Measurements from ENCODE around the gene FARP2. TPM values are rescaled to one million over a fixed set of nuclear protein-coding genes. Genes with fewer than 3 reads are reported as not detected.

The FARP2 gene
- total RNA-seq, 1 donor from 2014 or later = 63.6 TPM

DNA sequence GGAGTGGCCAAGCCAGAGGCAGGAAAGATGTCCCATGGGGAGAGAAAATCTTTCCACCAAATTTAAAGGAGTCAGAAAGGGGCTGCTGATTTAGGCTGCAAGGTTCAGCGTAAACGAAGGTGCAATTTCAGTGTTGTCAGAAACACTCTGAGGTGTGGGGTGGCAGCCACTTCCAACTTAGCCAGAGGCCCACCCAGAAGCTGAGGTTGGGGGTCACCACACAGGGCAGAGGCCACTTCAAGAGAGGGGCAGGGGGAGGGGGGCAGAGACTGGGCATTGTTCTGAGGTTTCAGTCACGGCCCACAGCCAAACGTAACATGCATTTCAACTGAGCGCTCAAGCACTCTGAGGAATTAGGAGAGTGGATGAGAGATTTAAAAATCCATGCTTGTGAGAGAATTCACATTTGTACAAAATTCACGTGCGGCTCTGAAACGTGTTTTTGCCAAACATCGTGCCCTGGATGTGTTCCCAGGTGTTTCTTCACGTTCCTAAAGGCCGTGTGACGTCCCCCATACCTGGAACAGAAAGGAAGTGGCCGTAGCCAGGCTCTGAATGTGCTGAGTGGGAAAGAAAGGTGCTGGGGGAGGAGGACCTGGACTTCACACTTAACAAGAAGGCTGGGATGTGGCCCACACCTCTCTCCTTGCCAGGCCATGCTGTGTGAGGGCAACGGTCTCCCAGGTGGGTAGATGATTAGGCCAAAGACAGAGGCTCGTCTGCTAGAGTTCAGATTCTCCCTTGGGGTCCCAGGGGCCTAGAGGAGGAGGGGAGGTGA lies 182.9 kb downstream of the FARP2 start:
- Mint-ChIP-seq H3K4me1 (ENCODE audit: low read depth) (peaks cover 9% of the 10 kb centered on the region), H3K9me3 (ENCODE audit: low read depth) (no peaks in the 10 kb centered on the region)
- TF ChIP-seq, protein P1, sequence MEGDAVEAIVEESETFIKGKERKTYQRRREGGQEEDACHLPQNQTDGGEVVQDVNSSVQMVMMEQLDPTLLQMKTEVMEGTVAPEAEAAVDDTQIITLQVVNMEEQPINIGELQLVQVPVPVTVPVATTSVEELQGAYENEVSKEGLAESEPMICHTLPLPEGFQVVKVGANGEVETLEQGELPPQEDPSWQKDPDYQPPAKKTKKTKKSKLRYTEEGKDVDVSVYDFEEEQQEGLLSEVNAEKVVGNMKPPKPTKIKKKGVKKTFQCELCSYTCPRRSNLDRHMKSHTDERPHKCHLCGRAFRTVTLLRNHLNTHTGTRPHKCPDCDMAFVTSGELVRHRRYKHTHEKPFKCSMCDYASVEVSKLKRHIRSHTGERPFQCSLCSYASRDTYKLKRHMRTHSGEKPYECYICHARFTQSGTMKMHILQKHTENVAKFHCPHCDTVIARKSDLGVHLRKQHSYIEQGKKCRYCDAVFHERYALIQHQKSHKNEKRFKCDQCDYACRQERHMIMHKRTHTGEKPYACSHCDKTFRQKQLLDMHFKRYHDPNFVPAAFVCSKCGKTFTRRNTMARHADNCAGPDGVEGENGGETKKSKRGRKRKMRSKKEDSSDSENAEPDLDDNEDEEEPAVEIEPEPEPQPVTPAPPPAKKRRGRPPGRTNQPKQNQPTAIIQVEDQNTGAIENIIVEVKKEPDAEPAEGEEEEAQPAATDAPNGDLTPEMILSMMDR (IDR thresholded peaks at IDR 0.05; ENCODE audit: unreplicated experiment) = no peak

GRCh38 chr2:241539616-241540374 lies 183.7 kb downstream of the FARP2 start:
- Mint-ChIP-seq H3K4me3 (ENCODE audit: low read depth) (no peak overlapping the region), H3K27ac (no peak overlapping the region), H3K27me3 (peaks cover 40% of the 10 kb centered on the region), H3K4me1 (ENCODE audit: low read depth) (peaks cover 9% of the 10 kb centered on the region), H3K36me3 (ENCODE audit: insufficient read depth) (no peaks in the 10 kb centered on the region), H3K9me3 (ENCODE audit: low read depth) (no peaks in the 10 kb centered on the region)
- no peak for DNase-seq (ENCODE audit: low spot score, unreplicated experiment)
- TF ChIP-seq, protein P1 (IDR thresholded peaks at IDR 0.05; ENCODE audit: unreplicated experiment) = no peak

More for the DNA sequence above, 182.9 kb downstream of the FARP2 start:
- H3K27me3 Mint-ChIP-seq = peaks cover 44% of the 10 kb centered on the region
- no peak overlapping the region for H3K27ac Mint-ChIP-seq
- H3K4me3 Mint-ChIP-seq (ENCODE audit: low read depth) = no peak overlapping the region
- no peak for DNase-seq (ENCODE audit: low spot score, unreplicated experiment)
- no peaks in the 10 kb centered on the region for H3K36me3 Mint-ChIP-seq (ENCODE audit: insufficient read depth)

GRCh38 chr2:241540401-241540770 lies 184.3 kb downstream of the FARP2 start:
- Mint-ChIP-seq H3K4me3 (ENCODE audit: low read depth) (peak overlapping the region; percentile 56), H3K27me3 (peaks cover 40% of the 10 kb centered on the region), H3K9me3 (ENCODE audit: low read depth) (no peaks in the 10 kb centered on the region), H3K27ac (peak overlapping the region; percentile 51), H3K4me1 (ENCODE audit: low read depth) (peaks cover 9% of the 10 kb centered on the region), H3K36me3 (ENCODE audit: insufficient read depth) (no peaks in the 10 kb centered on the region)
- TF ChIP-seq, protein P1 (IDR thresholded peaks at IDR 0.05; ENCODE audit: unreplicated experiment) = no peak
- no peak for DNase-seq (ENCODE audit: low spot score, unreplicated experiment)

DNA sequence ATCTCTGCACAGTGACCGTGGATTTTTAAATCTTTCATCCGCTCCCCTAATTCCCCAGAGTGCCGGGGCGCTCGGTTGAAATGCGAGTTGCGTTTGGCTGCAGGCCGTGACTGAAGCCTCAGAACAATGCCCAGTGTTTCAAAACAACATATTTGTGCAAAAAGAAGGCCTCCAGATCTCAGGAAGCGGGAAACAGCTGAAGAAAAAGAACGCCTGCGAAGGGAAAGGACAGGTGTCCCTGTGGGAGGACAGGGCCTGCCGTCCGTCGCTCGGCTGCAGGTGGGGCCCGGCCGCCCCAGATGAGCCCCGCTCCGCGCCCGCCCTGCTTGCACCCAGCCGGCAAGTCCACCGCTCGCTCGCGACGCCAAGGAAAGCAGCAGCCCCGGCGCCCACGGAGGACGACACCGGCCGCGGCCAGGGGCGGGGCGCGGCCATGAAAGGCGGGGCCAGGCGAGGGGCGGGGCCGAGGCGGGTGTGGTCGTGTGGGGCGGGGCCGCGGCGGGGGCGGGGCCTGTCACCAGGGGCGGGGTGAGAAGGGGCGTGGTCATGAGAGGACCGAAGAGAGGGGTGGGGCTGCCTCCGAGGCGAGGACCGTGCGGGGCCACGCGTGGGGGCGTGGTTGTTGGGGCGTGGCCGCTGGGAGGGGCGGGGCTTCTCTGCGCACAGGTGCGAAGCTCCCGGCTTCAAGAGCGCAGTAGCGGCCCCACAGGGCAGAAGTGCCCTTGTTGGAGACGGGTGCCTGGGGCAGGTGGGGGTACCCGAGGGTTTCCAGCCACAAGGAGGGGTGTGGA lies 184.9 kb downstream of the FARP2 start:
- DNase-seq (ENCODE audit: low spot score, unreplicated experiment) = peak; percentile 40
- Mint-ChIP-seq H3K27me3 (peaks cover 40% of the 10 kb centered on the region), H3K4me1 (ENCODE audit: low read depth) (peaks cover 8% of the 10 kb centered on the region), H3K36me3 (ENCODE audit: insufficient read depth) (no peaks in the 10 kb centered on the region), H3K27ac (peak overlapping the region; percentile 51), H3K9me3 (ENCODE audit: low read depth) (no peaks in the 10 kb centered on the region), H3K4me3 (ENCODE audit: low read depth) (peak overlapping the region; percentile 56)
- TF ChIP-seq, protein P1 (IDR thresholded peaks at IDR 0.05; ENCODE audit: unreplicated experiment) = no peak
